PC-9 (cell line): ENCODE measurements around the gene AFAP1L2. TPM values are rescaled to one million over a fixed set of nuclear protein-coding genes. Genes with fewer than 3 reads are reported as not detected.

Experiments
- BruUV-seq: library from RNA; stranded (reverse); fragments of 400-500 nt; replicated peaks from 2 replicates; lab custom pipeline; 2021; lab: Mats Ljungman, UMichigan
- CTCF ChIA-PET: fragments of 300-600 bp; sonication (Branson Sonifier 250); formaldehyde crosslinking; loops from one replicate; lab custom pipeline; 2022; ENCODE audit warnings: antibody characterized with exemption; lab: Charles Lee
- POLR2A ChIA-PET: fragments of 300-600 bp; sonication (Branson Sonifier 250); formaldehyde crosslinking; loops from one replicate; lab custom pipeline; 2022; ENCODE audit warnings: antibody characterized with exemption; ENCODE audit not compliant: unreplicated experiment; lab: Charles Lee
- DNase-seq, 2 experiments: peaks; one replicate each; pipeline versions ENCODE4 v3.0.0 to v3.0.0-alpha.2; 2015 to 2022; ENCODE audit warnings: mixed read lengths in 1 of 2
- H2AFZ ChIP-seq: fragments of 200-600 bp; sonication (generic); 2 replicates; pipeline ENCODE4 v1.8.1; 2017; ENCODE audit warnings: antibody characterized with exemption
- H3F3A ChIP-seq: fragments of 200-600 bp; sonication (generic); 2 replicates; pipeline ENCODE4 v1.8.1; 2017; ENCODE audit warnings: antibody characterized with exemption, mild to moderate bottlenecking, low read depth; ENCODE audit not compliant: insufficient read depth
- H3K27ac ChIP-seq: fragments of 200-600 bp; sonication (generic); 2 replicates; pipeline ENCODE4 v1.6.1; 2016; ENCODE audit warnings: mixed run types
- H3K27me3 ChIP-seq: fragments of 200-600 bp; sonication (generic); 2 replicates; pipeline ENCODE4 v1.6.1; 2016; ENCODE audit warnings: low read depth, mixed run types; ENCODE audit not compliant: insufficient read depth
- H3K36me3 ChIP-seq: fragments of 200-600 bp; sonication (generic); 2 replicates; pipeline ENCODE4 v1.6.1; 2016; ENCODE audit warnings: low read depth, mixed run types
- H3K4me1 ChIP-seq: fragments of 200-600 bp; sonication (generic); replicated peaks from 2 replicates; pipeline ENCODE4 v1.6.1; 2016; ENCODE audit warnings: mixed run types; ENCODE audit not compliant: insufficient read depth
- H3K4me2 ChIP-seq: fragments of 200-600 bp; sonication (generic); 2 replicates; pipeline ENCODE4 v1.6.1; 2017; ENCODE audit warnings: mixed run types
- H3K4me3 ChIP-seq: fragments of 200-600 bp; sonication (generic); 2 replicates; pipeline ENCODE4 v1.6.1; 2016; ENCODE audit warnings: mixed run types
- H3K79me2 ChIP-seq: fragments of 200-600 bp; sonication (generic); 2 replicates; pipeline ENCODE4 v1.6.1; 2017; ENCODE audit warnings: low read depth, mixed run types
- H3K9me2 ChIP-seq: fragments of 200-600 bp; sonication (generic); 2 replicates; pipeline ENCODE4 v1.8.1; 2017; ENCODE audit warnings: mild to moderate bottlenecking; ENCODE audit not compliant: insufficient read depth
- H3K9me3 ChIP-seq: fragments of 200-600 bp; sonication (generic); 2 replicates; pipeline ENCODE4 v1.8.1; 2016; ENCODE audit warnings: low read depth; ENCODE audit not compliant: insufficient read depth
- H4K20me1 ChIP-seq: fragments of 200-600 bp; sonication (generic); 2 replicates; pipeline ENCODE4 v1.8.1; 2017; ENCODE audit not compliant: insufficient read depth
- CTCF ChIP-seq: fragments of 200-600 bp; sonication (generic); conservative IDR thresholded peaks from 2 replicates; pipeline ENCODE4 v1.6.1; 2017; ENCODE audit warnings: mixed run types, antibody characterized with exemption, mild to moderate bottlenecking, moderate library complexity
- EZH2 ChIP-seq: fragments of 200-600 bp; sonication (generic); IDR thresholded peaks from 2 replicates; pipeline ENCODE4 v1.8.0; 2017; ENCODE audit warnings: antibody characterized with exemption, low read depth
- intact Hi-C: fragments of 100-400 bp; cut with micrococcal nuclease; formaldehyde crosslinking; loops from one replicate; pipeline ENCODE4 v1.10.0; 2022; ENCODE audit not compliant: unreplicated experiment
- total RNA-seq: library from RNA; stranded (reverse); gene quantifications from 2 replicates; pipeline ENCODE4 v1.2.3, GENCODE V29; 2021

The AFAP1L2 gene
- total RNA-seq, 1 experiment from 2014 or later: 35.4 TPM

GRCh38 chr10:114305521-114305925 is 98.8 kb downstream of the AFAP1L2 start:
- Histone ChIP-seq H3K36me3 (no peaks in the 10 kb centered on the region), H3K9me3 (no peaks in the 10 kb centered on the region), H4K20me1 (no peaks in the 10 kb centered on the region), H3K27ac (no peak overlapping the region), H3K4me1 (peaks cover 9% of the 10 kb centered on the region), H3K27me3 (no peaks in the 10 kb centered on the region), H2AFZ (no peak overlapping the region), H3K4me2 (no peak overlapping the region), H3K79me2 (no peaks in the 10 kb centered on the region), H3K4me3 (no peak overlapping the region), H3K9me2 (no peaks in the 10 kb centered on the region), H3F3A (no peaks in the 10 kb centered on the region)
- TF ChIP-seq CTCF (no peak), EZH2 (no peak)
- ChIA-PET POLR2A (no interaction called here), CTCF (no interaction called here)
- no TSS peak for BruUV-seq
- no peak for DNase-seq
- intact Hi-C loops: loop anchor here (10.0 kb wide), 1 partner anchor 479 kb away; no protein-coding TSS in a partner anchor

GRCh38 chr10:114304571-114305421 is 99.5 kb downstream of the AFAP1L2 start:
- ChIA-PET POLR2A (no interaction called here), CTCF (interaction anchor here (1.7 to 2.7 kb wide), 2 partner anchors 98 to 154 kb away, joined by 6 to 18 read pairs; no protein-coding TSS in a partner anchor)
- no peak overlapping the region for H3K4me2 ChIP-seq
- no peaks in the 10 kb centered on the region for H3K9me3 ChIP-seq
- no peak overlapping the region for H2AFZ ChIP-seq
- peaks cover 9% of the 10 kb centered on the region for H3K4me1 ChIP-seq
- H4K20me1 ChIP-seq: no peaks in the 10 kb centered on the region
- H3K27me3 ChIP-seq: no peaks in the 10 kb centered on the region
- H3K4me3 ChIP-seq: no peak overlapping the region
- intact Hi-C loops: loop anchor here (1.0 to 10.0 kb wide), 4 partner anchors 155 to 480 kb away; no protein-coding TSS in a partner anchor
- no peaks in the 10 kb centered on the region for H3K9me2 ChIP-seq
- H3K36me3 ChIP-seq: no peaks in the 10 kb centered on the region
- DNase-seq: no peak
- H3K27ac ChIP-seq: no peak overlapping the region
- no peaks in the 10 kb centered on the region for H3K79me2 ChIP-seq
- no TSS peak for BruUV-seq
- TF ChIP-seq CTCF (no peak), EZH2 (no peak)
- no peaks in the 10 kb centered on the region for H3F3A ChIP-seq

- no TSS peak for BruUV-seq
- DNase-seq: peak in 1 of 2 experiments; percentile 51
- H3F3A ChIP-seq: no peaks in the 10 kb centered on the region
- peaks cover 9% of the 10 kb centered on the region for H3K4me1 ChIP-seq
- H3K27me3 ChIP-seq: no peaks in the 10 kb centered on the region
- no peak overlapping the region for H3K4me2 ChIP-seq
- H3K27ac ChIP-seq: no peak overlapping the region
- ChIA-PET POLR2A (no interaction called here), CTCF (interaction anchor here (0.6 to 2.7 kb wide), 6 partner anchors 99 to 600 kb away, joined by 3 to 18 read pairs (median 3); no protein-coding TSS in a partner anchor)
- H3K4me3 ChIP-seq: no peak overlapping the region
- no peaks in the 10 kb centered on the region for H3K79me2 ChIP-seq
- H3K9me2 ChIP-seq: no peaks in the 10 kb centered on the region
- intact Hi-C loops: loop anchor here (1.0 to 10.0 kb wide), 4 partner anchors 155 to 481 kb away; no protein-coding TSS in a partner anchor
- H2AFZ ChIP-seq: no peak overlapping the region
- H3K36me3 ChIP-seq: no peaks in the 10 kb centered on the region
- H4K20me1 ChIP-seq: no peaks in the 10 kb centered on the region
- no peaks in the 10 kb centered on the region for H3K9me3 ChIP-seq
- TF ChIP-seq EZH2: no peak
- peak; percentile 77 for TF ChIP-seq CTCF
Measured at GRCh38 chr10:114304017-114304570, 100.2 kb downstream of the AFAP1L2 start.
